A673 (cell line): ENCODE data around the gene KMT2B. TPM values are rescaled to one million over a fixed set of nuclear protein-coding genes. Genes with fewer than 3 reads are reported as not detected.

Experiments
- BruUV-seq: library from RNA; stranded (reverse); fragments of 400-500 nt; replicated peaks from 2 replicates; lab custom pipeline; 2021; lab: Mats Ljungman, UMichigan
- CTCF ChIA-PET: fragments of 300-600 bp; sonication (Branson Sonifier 250); formaldehyde crosslinking; loops from one replicate; lab custom pipeline; 2022; ENCODE audit warnings: antibody characterized with exemption; lab: Charles Lee
- POLR2A ChIA-PET: fragments of 300-600 bp; sonication (Branson Sonifier 250); formaldehyde crosslinking; loops from one replicate; lab custom pipeline; 2022; ENCODE audit warnings: antibody characterized with exemption; ENCODE audit not compliant: low non-redundant PET; lab: Charles Lee
- DNase-seq: peaks from one replicate; pipeline ENCODE4 v3.0.0-alpha.2; 2015; ENCODE audit warnings: low spot score
- H3K27ac ChIP-seq: fragments of 200-600 bp; sonication (generic); 2 replicates; pipeline ENCODE4 v1.5.1; 2016; ENCODE audit warnings: mixed run types, low read depth, mild to moderate bottlenecking, mixed read lengths, antibody characterized with exemption, low read length; ENCODE audit not compliant: poor library complexity, severe bottlenecking
- H3K27me3 ChIP-seq: fragments of 200-600 bp; sonication (generic); replicated peaks from 2 replicates; pipeline ENCODE4 v1.6.1; 2017; ENCODE audit warnings: mixed run types, low read depth, mild to moderate bottlenecking, mixed read lengths, antibody characterized with exemption, low read length; ENCODE audit not compliant: insufficient read depth, poor library complexity
- H3K36me3 ChIP-seq: fragments of 200-600 bp; sonication (generic); 2 replicates; pipeline ENCODE4 v1.6.1; 2016; ENCODE audit warnings: mixed run types, mild to moderate bottlenecking, mixed read lengths, antibody characterized with exemption, low read length; ENCODE audit not compliant: insufficient read depth, poor library complexity, severe bottlenecking
- H3K4me1 ChIP-seq: fragments of 200-600 bp; sonication (generic); 2 replicates; pipeline ENCODE4 v1.6.1; 2017; ENCODE audit warnings: mixed run types, mild to moderate bottlenecking, mixed read lengths, antibody characterized with exemption, low read length; ENCODE audit not compliant: insufficient read depth, poor library complexity, severe bottlenecking
- H3K4me3 ChIP-seq: fragments of 200-600 bp; sonication (generic); 2 replicates; pipeline ENCODE4 v1.5.1; 2016; ENCODE audit warnings: low read depth, mixed run types, mild to moderate bottlenecking, mixed read lengths, low read length; ENCODE audit not compliant: poor library complexity, severe bottlenecking
- H3K9me3 ChIP-seq: fragments of 200-600 bp; sonication (generic); 2 replicates; pipeline ENCODE4 v1.6.1; 2016; ENCODE audit warnings: mixed run types, low read depth, mild to moderate bottlenecking, mixed read lengths, antibody characterized with exemption, low read length; ENCODE audit not compliant: poor library complexity, severe bottlenecking
- CTCF ChIP-seq: fragments of 300-800, 200-600 bp; sonication (generic); conservative IDR thresholded peaks from 2 replicates; pipeline ENCODE4 v1.5.1; 2017; ENCODE audit warnings: low read depth, mild to moderate bottlenecking, antibody characterized with exemption, low read length, moderate library complexity, mixed read lengths
- EZH2 ChIP-seq: fragments of 200-600 bp; sonication (generic); IDR thresholded peaks from 2 replicates; pipeline ENCODE4 v1.6.1; 2017; ENCODE audit warnings: borderline replicate concordance, low read depth, mild to moderate bottlenecking, mixed read lengths, antibody characterized with exemption, low read length; ENCODE audit not compliant: poor library complexity, severe bottlenecking
- intact Hi-C: fragments of 100-400 bp; cut with micrococcal nuclease; formaldehyde crosslinking; loops from one replicate; pipeline ENCODE4 v1.10.0; 2022; ENCODE audit not compliant: unreplicated experiment
- total RNA-seq: library from RNA; stranded (reverse); gene quantifications from 2 replicates; pipeline ENCODE4 v1.2.3, GENCODE V29; 2021

Gene KMT2B
- total RNA-seq, 1 experiment from 2014 or later = 49.1 TPM

DNA sequence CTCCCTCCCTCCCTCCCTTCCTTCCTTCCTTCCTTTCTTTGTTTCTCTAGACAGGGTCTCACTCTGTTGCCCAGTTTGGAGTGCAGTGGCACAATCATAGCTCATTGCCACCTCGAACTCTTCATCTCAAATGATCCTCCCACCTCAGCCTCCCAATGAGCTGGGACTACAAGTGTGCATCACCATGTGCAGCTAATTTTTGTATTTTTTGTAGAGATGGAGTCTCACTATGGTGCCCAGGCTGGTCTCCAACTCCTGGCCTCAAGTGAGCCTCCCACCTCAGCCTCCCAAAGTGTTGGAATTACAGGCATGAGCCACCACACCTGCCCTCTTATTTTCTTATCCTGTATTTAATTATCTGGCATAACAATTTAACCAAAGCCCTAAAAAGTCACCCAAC lies 47.1 kb upstream of the KMT2B start:
- ChIA-PET CTCF (no interaction called here), POLR2A (no interaction called here)
- Histone ChIP-seq H3K4me1 (no peaks in the 10 kb centered on the region), H3K27ac (no peak overlapping the region), H3K36me3 (no peaks in the 10 kb centered on the region), H3K4me3 (no peak overlapping the region), H3K9me3 (no peaks in the 10 kb centered on the region), H3K27me3 (peaks cover 35% of the 10 kb centered on the region)
- no peak for DNase-seq
- TF ChIP-seq EZH2 (no peak), CTCF (no peak)
- BruUV-seq = no TSS peak
- intact Hi-C loops = no loop called here

DNA sequence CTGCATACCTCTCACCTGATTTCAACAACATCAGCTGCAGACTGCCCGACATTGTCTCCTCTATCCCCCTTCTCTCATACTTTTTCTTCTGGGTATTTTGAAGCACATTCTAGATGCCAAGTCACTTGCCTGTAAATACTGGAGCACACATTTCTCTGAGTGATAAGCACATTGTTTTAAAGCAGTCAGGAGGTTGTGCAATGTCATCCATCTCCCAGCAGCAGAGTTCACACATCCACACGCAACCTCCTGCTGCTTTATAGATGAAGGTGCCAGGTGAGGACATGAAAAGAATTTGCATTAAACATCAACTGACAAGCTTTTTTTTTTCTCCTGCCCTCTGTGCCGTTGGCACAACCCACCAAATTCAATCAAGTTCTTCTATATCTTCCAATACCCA lies 46.0 kb upstream of the KMT2B start:
- no peak for TF ChIP-seq CTCF
- no peak for TF ChIP-seq EZH2
- Histone ChIP-seq H3K27ac (no peak overlapping the region), H3K4me3 (no peak overlapping the region), H3K4me1 (no peaks in the 10 kb centered on the region), H3K9me3 (no peaks in the 10 kb centered on the region), H3K27me3 (peaks cover 35% of the 10 kb centered on the region), H3K36me3 (no peaks in the 10 kb centered on the region)
- ChIA-PET POLR2A (interaction anchor here (0.6 kb wide), 1 partner anchor 25 kb away, joined by 3 read pairs; no protein-coding TSS in a partner anchor), CTCF (interaction anchor here (0.6 kb wide), 1 partner anchor 12 kb away, joined by 4 read pairs; no protein-coding TSS in a partner anchor)
- no TSS peak for BruUV-seq
- DNase-seq = no peak
- intact Hi-C loops = no loop called here

GRCh38 chr19:35673121-35673804 lies 44.5 kb upstream of the KMT2B start:
- H3K27ac ChIP-seq = no peak overlapping the region

More at GRCh38 chr19:35673121-35673804, 44.5 kb upstream of the KMT2B start:
- H3K27me3 ChIP-seq = peaks cover 35% of the 10 kb centered on the region
- intact Hi-C loops = no loop called here
- H3K4me1 ChIP-seq = no peaks in the 10 kb centered on the region
- ChIA-PET POLR2A (no interaction called here), CTCF (interaction anchor here (0.8 kb wide), 1 partner anchor 19 kb away, joined by 4 read pairs; no protein-coding TSS in a partner anchor)
- no peak for DNase-seq
- no peaks in the 10 kb centered on the region for H3K36me3 ChIP-seq
- H3K9me3 ChIP-seq = no peaks in the 10 kb centered on the region
- TF ChIP-seq EZH2 = peak; percentile 40
- no peak for TF ChIP-seq CTCF
- BruUV-seq = no TSS peak
- H3K4me3 ChIP-seq = peak overlapping the region; percentile 24
